GM12892 (cell line): ENCODE measurements around the gene MLX.

Experiments
- POLR2A ChIP-seq: IDR thresholded peaks from 2 replicates; pipeline ENCODE4 v1.6.1; 2011; ENCODE audit warnings: low read depth, low read length, control low read depth
- POLR2AphosphoS5 ChIP-seq: IDR thresholded peaks from 2 replicates; pipeline ENCODE4 v1.6.1; 2011; ENCODE audit warnings: low read depth, low read length, control low read depth
- TAF1 ChIP-seq: IDR thresholded peaks from 2 replicates; pipeline ENCODE4 v1.6.1; 2011; ENCODE audit warnings: low read depth, mild to moderate bottlenecking, control low read depth, low read length, borderline replicate concordance

GRCh38 chr17:42563543-42563942 lies 3.4 kb upstream of the MLX start:
- TF ChIP-seq POLR2AphosphoS5 (no peak), POLR2A (no peak), TAF1 (no peak)
